ENCODE results near the gene ACTN1. TPM values are rescaled to one million over a fixed set of nuclear protein-coding genes. Genes with fewer than 3 reads are reported as not detected.

The ACTN1 gene
- total RNA-seq, 1 experiment from 2014 or later = 212 TPM

DNA sequence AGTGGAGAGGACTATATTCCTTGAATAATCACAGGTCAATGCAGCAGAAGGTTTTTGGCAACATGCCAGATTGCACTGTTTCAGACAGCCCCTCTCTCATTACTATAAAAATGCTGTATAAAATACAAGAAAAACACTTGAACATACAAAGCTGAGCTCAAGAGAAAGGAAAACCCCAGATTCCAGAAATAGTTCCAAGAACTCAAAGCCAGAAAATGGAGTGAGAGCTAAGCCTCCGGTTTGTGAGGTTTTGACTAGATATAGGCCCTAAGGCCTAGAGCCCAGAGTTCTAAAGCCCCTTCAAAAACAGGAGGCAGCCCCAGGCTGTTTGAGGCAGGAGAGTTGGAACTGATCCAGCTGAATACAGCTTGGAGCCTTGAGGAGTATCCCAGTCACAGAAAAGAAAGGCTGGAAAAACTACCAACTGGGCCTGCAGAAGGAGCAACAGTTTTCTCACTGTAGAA is 29.4 kb upstream of the ACTN1 start:
- DNase-seq (ENCODE audit: low read depth, low spot score) (no peak), ATAC-seq (no peak)
- Histone ChIP-seq H3K9me3 (ENCODE audit: control insufficient read depth, insufficient read depth, low read depth, low read length) (no peaks in the 10 kb centered on the region), H3K27ac (ENCODE audit: low read length) (no peak overlapping the region), H3K36me3 (ENCODE audit: control insufficient read depth, insufficient read depth, low read length) (no peaks in the 10 kb centered on the region), H3K27me3 (ENCODE audit: control insufficient read depth, insufficient read depth, low read length) (no peaks in the 10 kb centered on the region), H3K4me1 (ENCODE audit: control insufficient read depth, insufficient read depth, low read length) (peaks cover 6% of the 10 kb centered on the region), H3K4me3 (ENCODE audit: low read depth in 2 of 2, low read length in 2 of 2) (no peak overlapping the region)
- ChIA-PET CTCF (no interaction called here), POLR2A (no interaction called here)
- BruUV-seq (replicated peaks) = no TSS peak
- intact Hi-C loops (cut with micrococcal nuclease; ENCODE audit: unreplicated experiment) (no loop called here), in situ Hi-C loops (cut with HindIII; ENCODE audit: low pct_unique_long_range_greater_than_20kb, low sequenced_read_pairs) (no loop called here)
- TF ChIP-seq, protein P1, sequence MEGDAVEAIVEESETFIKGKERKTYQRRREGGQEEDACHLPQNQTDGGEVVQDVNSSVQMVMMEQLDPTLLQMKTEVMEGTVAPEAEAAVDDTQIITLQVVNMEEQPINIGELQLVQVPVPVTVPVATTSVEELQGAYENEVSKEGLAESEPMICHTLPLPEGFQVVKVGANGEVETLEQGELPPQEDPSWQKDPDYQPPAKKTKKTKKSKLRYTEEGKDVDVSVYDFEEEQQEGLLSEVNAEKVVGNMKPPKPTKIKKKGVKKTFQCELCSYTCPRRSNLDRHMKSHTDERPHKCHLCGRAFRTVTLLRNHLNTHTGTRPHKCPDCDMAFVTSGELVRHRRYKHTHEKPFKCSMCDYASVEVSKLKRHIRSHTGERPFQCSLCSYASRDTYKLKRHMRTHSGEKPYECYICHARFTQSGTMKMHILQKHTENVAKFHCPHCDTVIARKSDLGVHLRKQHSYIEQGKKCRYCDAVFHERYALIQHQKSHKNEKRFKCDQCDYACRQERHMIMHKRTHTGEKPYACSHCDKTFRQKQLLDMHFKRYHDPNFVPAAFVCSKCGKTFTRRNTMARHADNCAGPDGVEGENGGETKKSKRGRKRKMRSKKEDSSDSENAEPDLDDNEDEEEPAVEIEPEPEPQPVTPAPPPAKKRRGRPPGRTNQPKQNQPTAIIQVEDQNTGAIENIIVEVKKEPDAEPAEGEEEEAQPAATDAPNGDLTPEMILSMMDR (IDR thresholded peaks at IDR 0.05) = no peak
- no peak for TF ChIP-seq POLR2AphosphoS5 (IDR thresholded peaks at IDR 0.05; ENCODE audit: low read depth, low read length)
- TF ChIP-seq, protein P2, sequence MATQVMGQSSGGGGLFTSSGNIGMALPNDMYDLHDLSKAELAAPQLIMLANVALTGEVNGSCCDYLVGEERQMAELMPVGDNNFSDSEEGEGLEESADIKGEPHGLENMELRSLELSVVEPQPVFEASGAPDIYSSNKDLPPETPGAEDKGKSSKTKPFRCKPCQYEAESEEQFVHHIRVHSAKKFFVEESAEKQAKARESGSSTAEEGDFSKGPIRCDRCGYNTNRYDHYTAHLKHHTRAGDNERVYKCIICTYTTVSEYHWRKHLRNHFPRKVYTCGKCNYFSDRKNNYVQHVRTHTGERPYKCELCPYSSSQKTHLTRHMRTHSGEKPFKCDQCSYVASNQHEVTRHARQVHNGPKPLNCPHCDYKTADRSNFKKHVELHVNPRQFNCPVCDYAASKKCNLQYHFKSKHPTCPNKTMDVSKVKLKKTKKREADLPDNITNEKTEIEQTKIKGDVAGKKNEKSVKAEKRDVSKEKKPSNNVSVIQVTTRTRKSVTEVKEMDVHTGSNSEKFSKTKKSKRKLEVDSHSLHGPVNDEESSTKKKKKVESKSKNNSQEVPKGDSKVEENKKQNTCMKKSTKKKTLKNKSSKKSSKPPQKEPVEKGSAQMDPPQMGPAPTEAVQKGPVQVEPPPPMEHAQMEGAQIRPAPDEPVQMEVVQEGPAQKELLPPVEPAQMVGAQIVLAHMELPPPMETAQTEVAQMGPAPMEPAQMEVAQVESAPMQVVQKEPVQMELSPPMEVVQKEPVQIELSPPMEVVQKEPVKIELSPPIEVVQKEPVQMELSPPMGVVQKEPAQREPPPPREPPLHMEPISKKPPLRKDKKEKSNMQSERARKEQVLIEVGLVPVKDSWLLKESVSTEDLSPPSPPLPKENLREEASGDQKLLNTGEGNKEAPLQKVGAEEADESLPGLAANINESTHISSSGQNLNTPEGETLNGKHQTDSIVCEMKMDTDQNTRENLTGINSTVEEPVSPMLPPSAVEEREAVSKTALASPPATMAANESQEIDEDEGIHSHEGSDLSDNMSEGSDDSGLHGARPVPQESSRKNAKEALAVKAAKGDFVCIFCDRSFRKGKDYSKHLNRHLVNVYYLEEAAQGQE (IDR thresholded peaks at IDR 0.05; ENCODE audit: insufficient read depth in 1 of 2, low read depth in 2 of 2, low read length in 1 of 2) = no peak
- no peak for TF ChIP-seq TCF7L2 (IDR thresholded peaks at IDR 0.05; ENCODE audit: low read depth, low read length)
- no peak for TF ChIP-seq SIN3A (IDR thresholded peaks at IDR 0.05; ENCODE audit: borderline replicate concordance, insufficient read depth, low read depth, low read length)

DNA sequence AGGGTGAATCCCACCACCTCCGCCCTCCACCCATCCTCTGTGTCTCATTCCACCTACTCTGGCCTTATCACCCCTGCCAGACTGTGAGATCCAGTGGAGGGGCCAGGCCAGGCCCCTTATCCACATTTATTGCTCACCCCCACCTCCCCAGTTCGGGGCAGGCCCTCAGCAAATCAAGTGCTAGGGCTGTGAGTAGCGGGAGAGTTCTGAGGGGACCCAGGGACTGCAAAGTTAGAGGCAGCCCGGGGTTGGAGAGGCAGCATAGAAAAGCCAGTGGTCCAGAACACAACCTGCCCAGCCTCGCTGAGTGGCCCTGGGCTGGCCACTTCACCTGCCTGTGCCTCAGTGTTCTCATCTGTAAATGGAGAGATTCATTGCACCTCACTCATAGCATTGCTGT is 27.2 kb upstream of the ACTN1 start:
- Histone ChIP-seq H3K9me3 (ENCODE audit: control insufficient read depth, insufficient read depth, low read depth, low read length) (no peaks in the 10 kb centered on the region), H3K36me3 (ENCODE audit: control insufficient read depth, insufficient read depth, low read length) (no peaks in the 10 kb centered on the region), H3K27me3 (ENCODE audit: control insufficient read depth, insufficient read depth, low read length) (no peaks in the 10 kb centered on the region), H3K27ac (ENCODE audit: low read length) (no peak overlapping the region), H3K4me1 (ENCODE audit: control insufficient read depth, insufficient read depth, low read length) (peaks cover 6% of the 10 kb centered on the region), H3K4me3 (ENCODE audit: low read depth in 2 of 2, low read length in 2 of 2) (no peak overlapping the region)
- CTCF ChIA-PET = no interaction called here
- ATAC-seq (no peak), DNase-seq (ENCODE audit: low read depth, low spot score) (no peak)
- TF ChIP-seq, protein P1 (IDR thresholded peaks at IDR 0.05) = no peak
- TF ChIP-seq POLR2AphosphoS5 (IDR thresholded peaks at IDR 0.05; ENCODE audit: low read depth, low read length) = no peak
- intact Hi-C loops (cut with micrococcal nuclease; ENCODE audit: unreplicated experiment) (no loop called here), in situ Hi-C loops (cut with HindIII; ENCODE audit: low pct_unique_long_range_greater_than_20kb, low sequenced_read_pairs) (no loop called here)
- POLR2A ChIA-PET = no interaction called here
- BruUV-seq (replicated peaks) = no TSS peak
